Left ventricle myocardium superior (tissue), 1 donor: ENCODE results near the gene CSRNP3. TPM values are rescaled to one million over a fixed set of nuclear protein-coding genes. Genes with fewer than 3 reads are reported as not detected.
"Not testable (repeated sequence)": the region's sequence is repeated elsewhere in the genome, so short reads cannot be mapped to it uniquely, and the experiment has no call there.

Experiments used
- ATAC-seq: fragments of 200-7000 bp; cut with Tn5 transposase; one replicate; pipeline ENCODE4 v1.9.1; 2020; ENCODE audit warnings: mild to moderate bottlenecking, moderate library complexity
- DNase-seq: peaks from one replicate; pipeline ENCODE4 v3.0.0-alpha.2; 2020
- intact Hi-C: fragments of 100-400 bp; cut with micrococcal nuclease; formaldehyde crosslinking; loops from one replicate; pipeline ENCODE4 v1.11.0; 2022
- total RNA-seq: library from RNA; stranded (reverse); fragmentation: NEBNext Ultra II Directional; extraction: Animal tissue kit (Norgen Biotek cat#: 25700); gene quantifications from one replicate; pipeline ENCODE4 v1.2.1, GENCODE V29; 2021
- donor health status: DM: no; HTN: yes; CAD: no; lungs with severe emphysema.

The CSRNP3 gene
- total RNA-seq, 1 donor from 2014 or later, result 4.2 TPM

- ATAC-seq (no peak), DNase-seq (no peak)
- intact Hi-C loops, result no loop called here
Observed at GRCh38 chr2:165576409-165577154, 107.1 kb downstream of the CSRNP3 start.

DNA sequence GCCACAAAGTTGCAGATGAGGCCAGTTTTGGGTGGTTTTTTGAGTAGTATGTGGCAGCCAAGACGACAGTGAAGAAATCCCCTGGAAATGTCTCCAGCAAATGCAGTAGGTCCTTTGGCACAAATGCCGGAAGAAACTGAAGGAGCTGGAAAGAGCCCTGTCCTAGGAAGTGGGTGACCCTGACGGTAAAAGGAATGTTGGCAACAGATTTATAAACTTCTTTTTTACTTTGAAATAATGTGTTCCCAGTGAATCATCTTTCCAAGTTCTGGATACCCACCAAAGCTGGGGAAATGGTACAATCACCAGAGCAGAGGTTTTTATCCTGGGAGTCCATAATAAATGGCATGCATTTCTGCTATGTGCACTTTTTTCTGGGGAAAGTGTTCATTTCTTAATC lies 112.9 kb downstream of the CSRNP3 start:
- intact Hi-C loops, result no loop called here
- DNase-seq (no peak), ATAC-seq (no peak)

GRCh38 chr2:165582863-165583506 lies 113.5 kb downstream of the CSRNP3 start:
- intact Hi-C loops, result no loop called here
- DNase-seq (no peak), ATAC-seq (no peak)

GRCh38 chr2:165584126-165584654 lies 114.7 kb downstream of the CSRNP3 start:
- intact Hi-C loops, result no loop called here
- no peak for ATAC-seq

DNA sequence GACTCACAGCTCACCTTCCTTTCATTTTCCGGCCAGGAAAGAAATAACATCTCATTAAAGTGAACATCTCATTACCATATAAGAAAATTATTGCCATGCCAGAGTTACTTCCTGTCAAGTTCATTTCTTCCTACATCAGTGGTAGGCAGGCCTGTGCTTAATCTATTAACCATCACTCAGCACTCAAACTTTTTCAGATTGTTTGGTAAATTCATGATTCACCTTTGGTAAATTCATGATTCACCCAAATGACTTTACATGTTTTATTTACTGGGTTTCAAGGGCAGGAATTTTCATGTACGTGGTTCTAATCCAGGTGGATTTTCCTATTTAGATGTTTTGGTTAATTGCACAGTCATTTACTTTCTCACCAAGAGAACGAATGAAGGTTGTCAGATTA lies 116.5 kb downstream of the CSRNP3 start:
- no peak for ATAC-seq
- intact Hi-C loops, result no loop called here
- DNase-seq, result no peak

More at GRCh38 chr2:165584126-165584654, 114.7 kb downstream of the CSRNP3 start:
- DNase-seq, result no peak

DNA sequence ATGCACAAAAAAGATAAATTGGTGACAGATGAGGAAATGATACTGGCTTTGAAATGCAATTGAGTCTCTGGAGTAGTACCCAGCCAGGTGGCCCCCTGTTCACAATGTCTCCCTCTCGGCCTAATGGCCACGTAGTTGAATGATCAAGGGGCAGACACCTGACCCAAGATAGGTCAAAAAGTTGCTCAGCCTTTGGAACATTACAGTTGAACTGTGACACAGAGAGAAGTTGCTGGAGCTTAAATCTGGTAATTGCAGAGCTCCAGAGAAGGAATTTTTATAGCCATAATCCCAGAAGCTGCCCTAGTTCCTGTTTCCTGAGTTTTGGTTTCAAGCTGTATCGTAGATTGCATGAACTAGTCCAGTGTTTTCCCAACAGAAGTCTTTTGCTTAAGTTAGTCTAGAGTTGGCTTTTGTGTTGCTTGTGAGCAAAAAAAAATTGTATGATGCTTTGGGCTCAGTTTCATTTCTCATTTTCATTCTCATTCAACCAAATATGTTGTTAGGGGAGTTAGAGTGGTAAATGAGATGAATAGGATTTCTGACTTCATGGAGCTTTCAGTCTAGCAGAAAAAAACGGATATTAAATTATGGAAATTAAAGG lies 117.9 kb downstream of the CSRNP3 start:
- intact Hi-C loops, result no loop called here
- ATAC-seq (no peak), DNase-seq (no peak)

GRCh38 chr2:165590999-165591398 lies 121.5 kb downstream of the CSRNP3 start:
- DNase-seq, ATAC-seq, intact Hi-C loops: not testable (repeated sequence)

- ATAC-seq (no peak), DNase-seq (no peak)
- intact Hi-C loops, result no loop called here
Observed at GRCh38 chr2:165593081-165593480, 123.6 kb downstream of the CSRNP3 start.

DNA sequence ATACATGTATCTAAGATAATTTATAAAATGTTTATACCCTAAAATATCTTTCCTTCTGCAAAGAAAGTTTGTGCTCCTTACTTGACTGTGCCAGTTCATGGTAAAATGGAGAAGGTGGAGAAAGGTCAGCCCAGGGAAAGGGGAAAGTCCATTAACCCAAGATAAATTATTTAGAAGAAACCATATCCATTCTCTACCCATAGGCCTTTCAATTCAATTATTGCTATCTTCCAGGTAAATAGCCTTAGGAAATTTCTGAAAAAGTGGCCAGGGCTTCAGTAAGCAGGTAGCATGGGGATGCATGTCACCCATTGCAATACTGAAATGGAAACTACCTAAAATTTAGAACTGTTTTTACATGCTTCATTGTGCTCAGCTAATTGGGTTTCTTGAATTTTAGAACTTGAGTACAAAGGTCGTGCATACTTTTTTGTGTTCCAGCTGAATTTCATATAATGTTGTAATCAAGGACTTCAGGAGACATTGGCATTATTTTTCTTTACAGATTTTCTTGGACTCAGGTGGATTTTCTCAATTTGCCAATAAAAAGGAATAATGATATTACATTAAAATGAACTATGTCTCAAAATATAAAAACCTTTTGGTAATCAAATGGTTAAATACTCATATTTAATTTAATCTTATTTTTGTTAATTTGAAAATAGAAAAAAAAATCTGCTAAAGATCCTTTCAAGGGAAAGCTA lies 124.9 kb downstream of the CSRNP3 start:
- DNase-seq, result no peak
- intact Hi-C loops, result no loop called here
- ATAC-seq, result no peak

DNA sequence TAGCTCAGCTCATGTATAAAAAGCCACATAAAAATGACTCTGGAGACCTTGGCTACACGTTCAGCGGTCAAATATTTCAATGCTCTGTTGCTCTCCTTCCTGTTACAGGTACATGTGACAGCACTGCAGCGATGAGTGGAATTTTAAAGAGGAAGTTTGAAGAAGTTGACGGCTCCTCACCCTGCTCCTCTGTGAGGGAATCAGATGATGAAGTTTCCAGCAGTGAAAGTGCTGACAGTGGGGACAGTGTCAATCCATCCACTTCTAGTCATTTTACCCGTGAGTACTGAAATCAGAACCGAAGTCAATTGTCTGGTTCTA lies 125.4 kb downstream of the CSRNP3 start:
- no peak for ATAC-seq
- intact Hi-C loops, result no loop called here
- no peak for DNase-seq

- no peak for DNase-seq
- no peak for ATAC-seq
- intact Hi-C loops, result no loop called here
Observed at GRCh38 chr2:165596788-165597187, 127.3 kb downstream of the CSRNP3 start.

DNA sequence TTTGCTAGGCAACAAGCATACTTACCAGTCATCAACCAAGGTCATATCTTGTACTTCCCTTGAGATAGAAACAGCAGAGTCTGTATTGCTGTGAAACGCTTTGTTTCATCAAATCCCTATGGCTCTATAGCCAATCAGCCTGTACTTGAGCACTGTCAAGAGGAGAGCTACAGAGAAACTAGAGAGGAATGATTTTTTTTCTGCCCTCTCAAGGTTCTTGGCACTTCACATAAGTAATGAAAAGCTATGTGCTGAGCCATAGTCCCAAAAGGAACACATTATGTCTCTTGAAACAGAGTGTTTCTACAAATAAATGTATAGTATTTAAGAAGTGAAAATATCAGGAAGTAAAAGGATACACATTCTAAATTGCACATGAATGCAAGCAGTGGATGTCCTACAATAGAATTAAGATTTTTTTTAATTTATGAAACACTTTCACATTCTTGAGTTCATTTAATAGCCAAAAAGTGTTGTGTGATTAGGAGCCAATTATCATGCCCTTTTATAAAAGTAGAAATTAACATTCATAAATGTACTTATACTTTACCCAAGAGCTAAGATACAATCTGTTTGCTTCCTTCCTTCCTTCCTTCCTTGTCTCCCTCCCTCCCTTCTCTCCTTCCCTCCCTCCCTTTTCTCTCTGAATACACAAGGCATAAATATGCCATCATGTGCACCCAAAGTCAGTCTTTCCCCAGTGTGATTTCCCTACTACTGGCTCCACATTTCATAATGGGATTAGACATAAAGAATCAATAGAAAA lies 131.8 kb downstream of the CSRNP3 start:
- DNase-seq (no peak), ATAC-seq (no peak)
- intact Hi-C loops, result no loop called here

DNA sequence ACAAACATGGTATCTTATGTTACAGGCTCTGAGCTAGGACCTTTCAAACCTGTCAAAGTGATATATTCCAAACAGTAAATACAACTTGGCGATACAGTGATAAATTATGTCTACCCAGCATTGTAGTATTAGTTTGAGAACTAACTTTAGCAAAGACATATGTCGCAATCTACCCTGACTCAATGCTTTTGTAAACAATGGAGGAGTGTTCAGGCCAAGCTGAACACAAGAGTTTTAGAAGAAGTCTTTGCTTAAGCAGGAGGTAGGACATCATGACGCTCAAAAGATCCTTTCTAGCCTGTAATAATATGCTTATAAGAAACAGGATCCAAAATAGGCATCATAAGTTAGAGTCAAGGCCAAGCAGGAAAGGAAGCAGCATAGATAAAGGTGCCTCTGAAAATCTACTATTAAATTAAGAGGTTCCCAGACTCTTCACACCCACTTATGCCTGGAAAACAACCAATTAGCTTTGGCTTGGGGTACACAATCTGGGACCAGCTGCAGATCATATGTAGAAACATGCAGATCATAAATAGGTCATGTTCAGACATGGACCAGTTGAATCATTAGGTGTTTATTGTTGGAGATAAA lies 132.5 kb downstream of the CSRNP3 start:
- intact Hi-C loops, result no loop called here
- ATAC-seq, result peak; percentile 63
- no peak for DNase-seq

- ATAC-seq (no peak), DNase-seq (no peak)
- intact Hi-C loops, result no loop called here
Observed at GRCh38 chr2:165609672-165610071, 140.2 kb downstream of the CSRNP3 start.

DNA sequence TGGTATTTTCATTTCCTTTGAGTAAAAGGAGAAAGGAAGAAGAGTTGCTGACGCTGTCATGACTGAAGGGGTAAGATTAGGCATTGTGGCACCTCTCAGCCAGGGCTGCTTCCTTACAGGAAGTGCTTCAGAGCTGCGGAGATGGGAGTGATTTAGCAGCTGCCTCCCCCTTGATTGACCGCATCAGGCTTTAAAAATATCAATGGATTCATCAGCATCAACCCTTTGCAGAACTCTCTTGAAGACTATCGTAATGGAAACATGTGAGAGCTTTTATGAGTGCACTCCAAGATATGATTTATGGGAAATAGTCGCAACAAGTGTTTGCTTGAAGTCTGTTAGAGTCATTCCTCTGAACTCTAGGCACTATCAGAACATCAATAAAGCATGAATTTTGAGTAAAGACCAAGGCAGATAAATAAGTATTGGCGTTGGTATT lies 141.1 kb downstream of the CSRNP3 start:
- ATAC-seq (no peak), DNase-seq (no peak)
- intact Hi-C loops, result no loop called here

- intact Hi-C loops, result no loop called here
- ATAC-seq, result no peak
- DNase-seq, result no peak
Observed at GRCh38 chr2:165617741-165618481, 148.4 kb downstream of the CSRNP3 start.

DNA sequence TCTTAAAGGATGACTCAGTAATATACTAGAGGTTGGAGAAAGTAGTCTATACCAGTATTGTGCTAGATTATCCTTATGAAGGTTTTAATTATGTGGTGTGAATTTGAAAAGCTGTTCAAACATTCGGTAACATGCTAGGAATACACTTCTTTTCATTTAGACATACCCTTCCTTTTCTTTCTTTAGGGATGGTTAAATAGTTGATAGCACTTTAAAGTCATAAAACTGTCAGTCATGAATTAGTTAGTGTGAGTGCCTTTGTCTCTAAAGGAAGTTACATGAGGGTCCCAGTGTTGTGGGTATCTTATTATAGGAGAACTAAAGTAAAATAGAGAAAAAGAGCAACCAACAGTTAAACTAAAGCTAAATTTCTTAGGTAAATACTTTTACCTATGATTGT lies 149.3 kb downstream of the CSRNP3 start:
- ATAC-seq, result no peak
- DNase-seq, result no peak
- intact Hi-C loops, result no loop called here

- intact Hi-C loops, result no loop called here
- peak; percentile 35 for ATAC-seq
- DNase-seq, result no peak
Observed at GRCh38 chr2:165621086-165621560, 151.6 kb downstream of the CSRNP3 start.
